HepG2 (cell line): ENCODE results near the gene P4HTM. TPM values are rescaled to one million over a fixed set of nuclear protein-coding genes. Genes with fewer than 3 reads are reported as not detected.

Source experiments
- ATF1 ChIP-seq: IDR thresholded peaks from 2 replicates; pipeline ENCODE4 v1.6.1; 2016; ENCODE audit warnings: mild to moderate bottlenecking, control low read depth
- BRCA1 ChIP-seq: sonication (generic); formaldehyde crosslinking; IDR thresholded peaks from 2 replicates; pipeline ENCODE4 v1.4.0; 2020; ENCODE audit warnings: missing genetic modification reagents
- E2F1 ChIP-seq: sonication (generic); formaldehyde crosslinking; IDR thresholded peaks from 2 replicates; pipeline ENCODE4 v1.5.0; 2020; ENCODE audit warnings: missing genetic modification reagents
- FOXM1 ChIP-seq: sonication (generic); formaldehyde crosslinking; IDR thresholded peaks from 2 replicates; pipeline ENCODE4 v1.5.0; 2020; ENCODE audit warnings: missing genetic modification reagents
- HNRNPK ChIP-seq: fragments of 200-400 bp; formaldehyde crosslinking; IDR thresholded peaks from 2 replicates; pipeline ENCODE4 v1.6.1; 2018; ENCODE audit warnings: low read length, low read depth, moderate library complexity, mild to moderate bottlenecking; ENCODE audit not compliant: poor library complexity, severe bottlenecking
- NFYB ChIP-seq: sonication (generic); formaldehyde crosslinking; IDR thresholded peaks from 2 replicates; pipeline ENCODE4 v1.4.0; 2020; ENCODE audit warnings: missing genetic modification reagents
- PHF21A ChIP-seq: sonication (generic); formaldehyde crosslinking; IDR thresholded peaks from 2 replicates; pipeline ENCODE4 v1.5.0; 2020; ENCODE audit warnings: mild to moderate bottlenecking, missing genetic modification reagents
- PHF5A ChIP-seq: IDR thresholded peaks from one replicate; pipeline ENCODE4 v1.6.1; 2018; ENCODE audit warnings: low read depth, missing genetic modification reagents; ENCODE audit not compliant: unreplicated experiment
- SMC3 ChIP-seq: IDR thresholded peaks from 2 replicates; pipeline ENCODE4 v1.6.1; 2011; ENCODE audit warnings: low read length, improper control_type of control experiment
- TFAP4 ChIP-seq: sonication (generic); IDR thresholded peaks from 2 replicates; pipeline ENCODE4 v1.6.1; 2016; ENCODE audit warnings: low read depth, borderline replicate concordance
- TP53 ChIP-seq: sonication (generic); formaldehyde crosslinking; conservative IDR thresholded peaks from 2 replicates; pipeline ENCODE4 v1.4.0; 2020; ENCODE audit warnings: missing genetic modification reagents
- ZFP36 ChIP-seq: fragments of 150-350 bp; IDR thresholded peaks from 2 replicates; pipeline ENCODE4 v1.6.1; 2018; ENCODE audit warnings: borderline replicate concordance, low read length, low read depth; ENCODE audit not compliant: partially characterized antibody
- ZKSCAN8 ChIP-seq: IDR thresholded peaks from 2 replicates; pipeline ENCODE4 v1.6.1; 2016; ENCODE audit warnings: borderline replicate concordance, missing genetic modification reagents, missing compliant biosample characterization
- ZNF432 ChIP-seq: sonication (generic); formaldehyde crosslinking; IDR thresholded peaks from 2 replicates; pipeline ENCODE4 v1.5.0; 2020; ENCODE audit warnings: missing genetic modification reagents, mild to moderate bottlenecking, borderline replicate concordance
- ZNF460 ChIP-seq: sonication (generic); formaldehyde crosslinking; IDR thresholded peaks from 2 replicates; pipeline ENCODE4 v1.5.1; 2020; ENCODE audit warnings: missing genetic modification reagents, mild to moderate bottlenecking, borderline replicate concordance
- polyA plus RNA-seq, 8 experiments: library from polyadenylated mRNA; depleted of rRNA in 3 of 8; stranded (reverse) in 7 of 8; unstranded in 1 of 8; fragments of >200 nt; fragmentation: Illumina TruSeq in 4 of 8; extraction: Trizol in 4 of 8; gene quantifications; 2 replicates each; pipeline versions ENCODE4 v1.2.1 to v1.2.3, GENCODE V29; 2011 to 2016; ENCODE audit warnings: low read depth in 4 of 8, missing spikeins in 1 of 8, mixed read lengths in 1 of 8; ENCODE audit not compliant: insufficient read depth in 1 of 8
- total RNA-seq, 5 experiments: library from RNA; depleted of rRNA; stranded (reverse); fragments of >200 nt; fragmentation: Illumina TruSeq; extraction: Trizol; gene quantifications; 2 replicates each; pipeline ENCODE4 v1.2.3, GENCODE V29; 2016; ENCODE audit warnings: low read depth in 1 of 5
- TF ChIP-seq, protein P1 (sequence below): sonication (generic); formaldehyde crosslinking; IDR thresholded peaks from 2 replicates; pipeline ENCODE4 v1.5.0; 2020; ENCODE audit warnings: missing genetic modification reagents, mild to moderate bottlenecking, borderline replicate concordance
- TF ChIP-seq, protein P2 (sequence below): sonication (generic); formaldehyde crosslinking; IDR thresholded peaks from 2 replicates; pipeline ENCODE4 v1.4.0; 2020; ENCODE audit warnings: mild to moderate bottlenecking, missing genetic modification reagents

The P4HTM gene
- total and polyA plus RNA-seq, 2 of the 13 experiments (the other 11 are each of a cell fraction or from before 2014, with no cell fraction given), result 0.01 TPM; not detected in 1

GRCh38 chr3:49007068-49007770, 17.2 kb downstream of the P4HTM start, which contains the start of gene WDR6 (continued):
- TF ChIP-seq, protein P1, sequence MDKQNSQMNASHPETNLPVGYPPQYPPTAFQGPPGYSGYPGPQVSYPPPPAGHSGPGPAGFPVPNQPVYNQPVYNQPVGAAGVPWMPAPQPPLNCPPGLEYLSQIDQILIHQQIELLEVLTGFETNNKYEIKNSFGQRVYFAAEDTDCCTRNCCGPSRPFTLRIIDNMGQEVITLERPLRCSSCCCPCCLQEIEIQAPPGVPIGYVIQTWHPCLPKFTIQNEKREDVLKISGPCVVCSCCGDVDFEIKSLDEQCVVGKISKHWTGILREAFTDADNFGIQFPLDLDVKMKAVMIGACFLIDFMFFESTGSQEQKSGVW (CRISPR knock-in tag), result no peak
- TF ChIP-seq PHF5A (CRISPR knock-in tag) (no peak), ZNF460 (CRISPR knock-in tag) (no peak), NFYB (CRISPR knock-in tag) (peak; percentile 97), BRCA1 (CRISPR knock-in tag) (peak; percentile 67; the same call in 1 of the 2 replicates), PHF21A (CRISPR knock-in tag) (peak; percentile 81), ZFP36 (no peak), SMC3 (no peak), ZKSCAN8 (no peak), E2F1 (CRISPR knock-in tag) (peak; percentile 88), HNRNPK (no peak), TFAP4 (peak; percentile 93), FOXM1 (CRISPR knock-in tag) (no peak), ZNF432 (CRISPR knock-in tag) (no peak), TP53 (CRISPR knock-in tag) (0 out of 2 replicates have a peak, but pooled peaks have one; percentile 31), ATF1 (CRISPR knock-in tag) (peak; percentile 51; the same call in 1 of the 2 replicates)
- TF ChIP-seq, protein P2, sequence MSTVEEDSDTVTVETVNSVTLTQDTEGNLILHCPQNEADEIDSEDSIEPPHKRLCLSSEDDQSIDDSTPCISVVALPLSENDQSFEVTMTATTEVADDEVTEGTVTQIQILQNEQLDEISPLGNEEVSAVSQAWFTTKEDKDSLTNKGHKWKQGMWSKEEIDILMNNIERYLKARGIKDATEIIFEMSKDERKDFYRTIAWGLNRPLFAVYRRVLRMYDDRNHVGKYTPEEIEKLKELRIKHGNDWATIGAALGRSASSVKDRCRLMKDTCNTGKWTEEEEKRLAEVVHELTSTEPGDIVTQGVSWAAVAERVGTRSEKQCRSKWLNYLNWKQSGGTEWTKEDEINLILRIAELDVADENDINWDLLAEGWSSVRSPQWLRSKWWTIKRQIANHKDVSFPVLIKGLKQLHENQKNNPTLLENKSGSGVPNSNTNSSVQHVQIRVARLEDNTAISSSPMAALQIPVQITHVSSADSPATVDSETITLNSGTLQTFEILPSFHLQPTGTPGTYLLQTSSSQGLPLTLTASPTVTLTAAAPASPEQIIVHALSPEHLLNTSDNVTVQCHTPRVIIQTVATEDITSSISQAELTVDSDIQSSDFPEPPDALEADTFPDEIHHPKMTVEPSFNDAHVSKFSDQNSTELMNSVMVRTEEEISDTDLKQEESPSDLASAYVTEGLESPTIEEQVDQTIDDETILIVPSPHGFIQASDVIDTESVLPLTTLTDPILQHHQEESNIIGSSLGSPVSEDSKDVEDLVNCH, result no peak
